SIG-M5 (cell line): Measurements from ENCODE around the gene HACE1.

Experiments
- DNase-seq: peaks from one replicate; lab custom pipeline; 2025; lab: John Stamatoyannopoulos, UW

Gene HACE1

DNA sequence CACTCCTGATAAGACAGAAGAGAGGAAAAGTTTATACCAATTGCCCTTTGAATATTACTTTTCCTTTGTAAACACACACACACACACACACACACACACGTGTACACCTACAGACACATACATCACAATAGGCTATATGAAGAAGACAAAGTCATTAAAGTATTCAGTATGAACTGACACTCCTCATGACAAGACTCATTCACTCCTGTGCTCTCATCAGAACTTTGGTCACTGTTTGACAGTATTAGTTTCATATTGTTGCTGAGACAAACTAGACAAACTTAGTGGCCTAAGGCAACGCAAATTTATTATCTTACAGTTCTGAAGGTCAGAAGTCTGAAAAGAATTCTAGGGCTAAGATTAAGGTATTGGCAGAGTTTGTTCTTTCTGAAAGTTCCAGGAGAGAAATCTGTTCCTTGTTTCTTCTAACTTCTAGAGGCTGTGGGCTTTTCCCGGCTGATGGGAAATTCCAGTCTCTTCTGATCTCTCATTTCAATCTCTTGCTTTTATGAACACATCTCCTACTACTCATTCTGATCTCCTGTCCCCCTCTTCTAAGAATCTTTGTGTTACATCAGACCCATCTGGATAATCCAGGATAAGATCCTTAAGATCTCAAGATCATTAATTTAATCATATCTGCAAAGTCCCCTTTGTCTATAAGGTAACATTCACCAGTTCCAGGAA, 171.3 kb downstream of the HACE1 start:
- no peak for DNase-seq

DNA sequence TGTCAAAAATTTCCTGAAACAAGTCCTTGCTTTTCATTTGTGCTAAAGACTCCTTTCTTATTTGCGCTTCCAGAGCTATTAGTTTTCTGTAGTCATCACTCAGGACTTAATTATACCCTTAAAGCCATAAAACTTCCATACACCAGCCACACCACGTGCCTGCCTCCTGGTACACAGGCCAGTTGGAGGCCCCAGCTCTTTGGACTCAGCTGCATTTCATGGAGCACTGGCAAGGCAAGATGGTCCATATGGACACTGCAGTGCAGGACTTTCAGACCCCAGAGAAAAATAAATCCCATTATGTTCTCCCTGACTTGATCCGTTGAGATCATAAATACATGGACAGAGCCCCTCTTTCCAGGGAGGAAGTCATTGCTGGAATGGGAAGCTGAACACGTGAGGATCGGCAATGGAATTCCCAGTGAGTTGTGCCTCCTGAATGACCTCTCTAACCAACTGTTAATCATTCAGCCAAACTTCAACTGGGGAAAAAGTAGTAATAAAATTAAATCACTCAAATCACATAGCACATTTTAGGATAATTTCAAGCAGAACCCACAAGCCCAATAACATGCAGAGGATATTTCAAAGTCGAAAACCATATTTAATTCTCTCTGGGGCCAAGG, 173.1 kb downstream of the HACE1 start:
- DNase-seq: no peak

DNA sequence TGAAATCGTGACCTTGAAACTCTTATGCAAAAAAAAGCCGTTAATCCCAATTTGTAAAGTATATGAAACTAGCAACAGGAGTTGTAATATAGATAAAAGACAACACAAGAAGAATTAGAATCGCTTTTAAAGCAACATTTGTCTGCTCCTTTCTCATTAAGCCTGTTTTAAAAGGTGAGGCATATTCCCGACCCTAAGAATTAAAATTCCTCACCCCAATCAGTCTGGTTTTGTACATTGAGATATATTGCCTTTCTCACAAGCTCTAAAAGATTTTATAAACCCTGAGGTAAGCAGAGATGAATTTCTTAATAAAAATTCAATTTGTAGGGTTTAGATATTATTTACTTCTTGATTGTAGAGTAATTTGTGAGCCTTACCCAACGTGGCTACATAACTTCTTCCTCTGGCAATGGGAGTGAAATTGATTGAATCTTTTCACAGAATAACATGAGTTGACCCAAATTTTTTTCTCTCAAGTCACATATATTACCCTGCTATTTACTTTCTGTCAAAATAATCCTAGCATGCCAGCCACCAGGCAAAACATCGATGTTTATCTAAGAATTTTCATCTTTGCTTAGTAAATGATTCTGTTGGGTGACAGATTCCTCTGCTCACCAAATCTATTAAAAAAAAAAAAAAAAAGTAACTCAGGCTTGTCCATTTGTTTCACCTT, 173.7 kb downstream of the HACE1 start:
- DNase-seq: no peak

DNA sequence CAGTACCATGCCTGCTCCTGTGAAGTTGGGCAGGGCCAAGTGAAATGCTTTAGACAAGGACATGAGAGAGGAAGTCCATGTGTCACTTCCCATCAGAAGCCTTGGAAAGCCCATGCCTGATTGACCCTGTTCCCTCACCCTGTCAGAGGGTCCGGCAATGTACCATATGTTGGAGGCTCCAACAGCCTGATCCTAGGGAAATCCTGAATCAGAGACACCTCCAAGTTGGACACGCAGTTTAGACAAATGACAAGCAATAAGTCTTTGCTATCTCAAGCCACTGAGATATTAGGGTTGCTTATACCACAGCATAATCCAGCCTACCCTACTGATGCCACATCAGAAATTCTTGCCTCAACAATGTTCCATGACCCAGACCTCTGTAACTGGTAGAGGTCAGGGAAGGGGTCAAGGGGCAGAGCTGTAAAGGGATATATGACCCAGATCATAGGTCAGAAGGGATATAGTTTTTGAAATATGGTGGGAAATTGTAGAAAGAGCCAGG, 174.8 kb downstream of the HACE1 start:
- DNase-seq: no peak

DNA sequence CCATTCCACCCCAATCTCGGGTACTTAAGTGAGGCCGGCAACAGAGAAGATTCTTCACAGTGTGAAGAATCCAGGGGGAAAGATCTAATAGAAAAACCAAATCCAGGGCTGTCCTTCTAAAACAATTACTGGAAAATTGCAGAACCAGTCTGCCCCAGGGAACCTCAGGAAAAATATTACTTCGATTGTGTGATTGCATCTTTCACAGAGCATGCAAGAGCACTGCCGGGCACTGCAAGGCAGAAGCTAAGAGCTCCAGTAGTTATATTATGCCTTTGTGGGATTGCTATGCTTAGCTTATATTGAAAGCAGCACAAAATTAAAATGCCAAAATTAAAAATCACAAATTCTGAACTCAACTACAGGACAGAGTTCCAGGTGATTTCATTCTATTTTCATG, 175.9 kb downstream of the HACE1 start:
- no peak for DNase-seq

DNA sequence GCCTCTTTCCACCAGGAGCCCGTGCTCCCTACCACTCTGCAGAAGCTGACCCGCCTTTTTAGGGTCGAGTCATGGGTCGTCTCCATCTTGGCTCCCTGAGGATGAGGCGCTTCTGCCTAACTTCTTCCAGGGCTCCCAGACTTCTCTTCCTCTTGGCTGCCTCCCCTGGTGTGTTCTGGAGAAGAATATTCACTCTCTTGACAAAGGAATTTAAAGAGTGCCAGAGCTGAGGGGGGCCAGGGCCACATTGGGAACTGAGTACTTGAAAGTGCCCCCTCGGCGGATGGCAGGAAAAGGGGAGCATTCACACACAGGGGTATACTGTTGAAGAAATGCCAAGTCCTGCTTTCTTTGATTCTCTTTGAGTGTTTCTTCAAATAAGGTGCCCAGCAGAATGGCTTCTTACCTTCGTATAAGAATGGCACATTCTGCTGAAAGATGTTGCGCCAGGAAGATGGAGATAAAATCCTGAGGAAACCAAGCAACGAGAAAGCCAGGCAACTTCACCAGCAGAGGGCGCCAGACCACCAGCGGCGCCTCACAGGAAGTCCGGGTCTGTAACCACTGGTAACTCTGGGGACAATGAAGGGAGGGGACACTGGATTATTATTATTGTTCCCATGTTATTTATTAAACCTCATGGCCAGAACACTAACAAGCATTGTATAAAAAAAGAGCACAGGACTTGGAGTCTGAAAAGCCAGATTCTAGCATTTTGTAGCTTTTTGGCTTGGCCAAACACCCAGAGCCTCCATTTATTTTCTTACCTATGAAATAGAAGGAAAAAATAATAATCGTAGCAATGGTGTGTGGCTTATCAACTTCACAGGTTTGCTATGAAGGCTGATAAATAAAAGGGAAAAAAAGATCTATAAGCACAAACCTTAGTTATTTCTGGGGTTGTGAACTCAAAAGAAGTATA, 176.7 kb downstream of the HACE1 start:
- DNase-seq: no peak

DNA sequence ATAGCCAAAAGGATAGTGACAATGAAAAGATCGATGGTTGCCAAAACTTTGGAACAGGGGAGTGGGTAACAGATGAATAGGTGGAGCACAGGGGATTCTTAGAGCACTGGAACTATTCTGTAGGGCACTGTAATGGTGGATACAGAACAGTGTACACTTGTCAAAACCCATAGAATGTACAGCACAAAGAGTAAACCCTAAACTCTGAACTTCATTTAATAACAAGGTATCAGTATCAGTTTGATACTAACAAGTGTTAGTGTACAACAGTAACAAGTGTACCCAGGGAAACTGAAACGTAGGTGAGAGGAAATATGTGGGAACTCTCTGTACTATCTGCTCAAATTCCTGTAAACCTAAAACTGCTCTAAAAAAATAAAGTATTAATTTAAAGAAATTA, 179.2 kb downstream of the HACE1 start:
- DNase-seq: no peak

DNA sequence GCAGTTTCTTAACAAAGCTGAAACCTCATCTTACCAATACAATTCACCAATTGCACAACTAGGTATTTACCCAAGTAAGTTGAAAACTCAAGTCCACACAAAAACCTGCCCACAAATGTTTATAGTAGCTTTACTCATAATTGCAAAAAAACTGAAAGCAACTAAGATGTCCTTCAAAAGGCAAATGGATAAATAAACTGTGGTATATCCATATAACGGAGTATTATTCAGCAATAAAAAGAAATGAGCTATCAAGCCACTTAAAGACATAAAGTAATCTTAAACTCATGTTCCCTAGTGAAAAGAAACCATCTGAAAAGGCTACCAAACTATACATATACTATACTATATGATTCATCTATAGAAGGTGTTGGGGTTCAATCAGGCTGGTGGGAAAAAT, 179.7 kb downstream of the HACE1 start:
- DNase-seq: no peak
